ENCODE data around the gene CYGB.

The CYGB gene

GRCh38 chr17:76542984-76543383, 5.5 kb upstream of the CYGB start:
- Histone ChIP-seq H3K9me3 (ENCODE audit: insufficient read depth, low read length, severe bottlenecking) (no peaks in the 10 kb centered on the region), H3K4me1 (ENCODE audit: insufficient read depth, low read length) (peaks cover 11% of the 10 kb centered on the region), H3K4me3 (ENCODE audit: low read depth in 1 of 2, low read length in 2 of 2) (no peak overlapping the region), H3K9ac (ENCODE audit: low read depth, low read length) (no peak overlapping the region), H3K79me2 (ENCODE audit: insufficient read depth, low read length) (no peaks in the 10 kb centered on the region), H3K4me2 (ENCODE audit: insufficient read depth, low read length) (no peak overlapping the region), H3K27me3 (ENCODE audit: insufficient read depth, low read length, poor library complexity) (no peaks in the 10 kb centered on the region), H2AFZ (ENCODE audit: low read depth, low read length) (no peak overlapping the region), H4K20me1 (ENCODE audit: insufficient read depth, low read length) (no peaks in the 10 kb centered on the region), H3K36me3 (ENCODE audit: insufficient read depth, low read length) (no peaks in the 10 kb centered on the region), H3K27ac (ENCODE audit: low read length) (no peak overlapping the region)
- no peak for DNase-seq
- TF ChIP-seq, protein P1, sequence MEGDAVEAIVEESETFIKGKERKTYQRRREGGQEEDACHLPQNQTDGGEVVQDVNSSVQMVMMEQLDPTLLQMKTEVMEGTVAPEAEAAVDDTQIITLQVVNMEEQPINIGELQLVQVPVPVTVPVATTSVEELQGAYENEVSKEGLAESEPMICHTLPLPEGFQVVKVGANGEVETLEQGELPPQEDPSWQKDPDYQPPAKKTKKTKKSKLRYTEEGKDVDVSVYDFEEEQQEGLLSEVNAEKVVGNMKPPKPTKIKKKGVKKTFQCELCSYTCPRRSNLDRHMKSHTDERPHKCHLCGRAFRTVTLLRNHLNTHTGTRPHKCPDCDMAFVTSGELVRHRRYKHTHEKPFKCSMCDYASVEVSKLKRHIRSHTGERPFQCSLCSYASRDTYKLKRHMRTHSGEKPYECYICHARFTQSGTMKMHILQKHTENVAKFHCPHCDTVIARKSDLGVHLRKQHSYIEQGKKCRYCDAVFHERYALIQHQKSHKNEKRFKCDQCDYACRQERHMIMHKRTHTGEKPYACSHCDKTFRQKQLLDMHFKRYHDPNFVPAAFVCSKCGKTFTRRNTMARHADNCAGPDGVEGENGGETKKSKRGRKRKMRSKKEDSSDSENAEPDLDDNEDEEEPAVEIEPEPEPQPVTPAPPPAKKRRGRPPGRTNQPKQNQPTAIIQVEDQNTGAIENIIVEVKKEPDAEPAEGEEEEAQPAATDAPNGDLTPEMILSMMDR (IDR thresholded peaks at IDR 0.05; ENCODE audit: borderline replicate concordance, extremely low read depth, low read length, poor library complexity, severe bottlenecking), result no peak
- no peak for ATAC-seq (ENCODE audit: insufficient read depth, low read depth)

DNA sequence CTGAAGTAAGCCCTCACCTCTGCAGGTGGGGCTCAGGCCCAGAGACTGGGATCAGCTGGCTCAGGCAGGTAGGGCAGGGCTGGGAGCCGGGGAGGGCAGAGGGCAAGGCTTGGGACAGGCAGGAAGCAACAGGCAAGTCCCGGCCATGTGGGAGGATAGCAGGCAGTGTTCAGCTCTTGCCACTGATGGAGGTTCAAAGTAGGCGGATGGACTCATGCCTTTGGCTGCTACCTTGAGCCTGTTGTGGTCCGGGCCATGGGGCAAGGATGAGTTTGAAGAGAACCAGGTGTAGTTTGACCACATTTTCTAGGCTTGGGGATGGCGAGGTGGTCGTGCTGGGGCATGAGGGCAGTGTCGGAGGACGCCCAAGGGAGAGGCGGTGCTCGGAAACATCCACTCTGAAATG, 5.1 kb upstream of the CYGB start:
- Histone ChIP-seq H3K9ac (ENCODE audit: low read depth, low read length) (no peak overlapping the region), H3K36me3 (ENCODE audit: insufficient read depth, low read length) (no peaks in the 10 kb centered on the region), H3K27me3 (ENCODE audit: insufficient read depth, low read length, poor library complexity) (no peaks in the 10 kb centered on the region), H3K9me3 (ENCODE audit: insufficient read depth, low read length, severe bottlenecking) (no peaks in the 10 kb centered on the region), H3K4me3 (ENCODE audit: low read depth in 1 of 2, low read length in 2 of 2) (no peak overlapping the region), H3K27ac (ENCODE audit: low read length) (no peak overlapping the region), H4K20me1 (ENCODE audit: insufficient read depth, low read length) (no peaks in the 10 kb centered on the region), H3K79me2 (ENCODE audit: insufficient read depth, low read length) (no peaks in the 10 kb centered on the region), H3K4me2 (ENCODE audit: insufficient read depth, low read length) (no peak overlapping the region), H2AFZ (ENCODE audit: low read depth, low read length) (no peak overlapping the region), H3K4me1 (ENCODE audit: insufficient read depth, low read length) (peaks cover 7% of the 10 kb centered on the region)
- TF ChIP-seq EZH2 (IDR thresholded peaks at IDR 0.05; ENCODE audit: borderline replicate concordance, low read depth, low read length, severe bottlenecking), result no peak
- TF ChIP-seq, protein P1 (IDR thresholded peaks at IDR 0.05; ENCODE audit: borderline replicate concordance, extremely low read depth, low read length, poor library complexity, severe bottlenecking), result no peak
- no peak for ATAC-seq (ENCODE audit: insufficient read depth, low read depth)
- DNase-seq, result no peak

GRCh38 chr17:76541739-76542454, 4.4 kb upstream of the CYGB start:
- H3K27ac ChIP-seq (ENCODE audit: low read length), result no peak overlapping the region
- TF ChIP-seq, protein P1 (IDR thresholded peaks at IDR 0.05; ENCODE audit: borderline replicate concordance, extremely low read depth, low read length, poor library complexity, severe bottlenecking), result no peak
- TF ChIP-seq EZH2 (IDR thresholded peaks at IDR 0.05; ENCODE audit: borderline replicate concordance, low read depth, low read length, severe bottlenecking), result no peak
- ATAC-seq (ENCODE audit: insufficient read depth, low read depth) (no peak), DNase-seq (no peak)
- no peak overlapping the region for H3K9ac ChIP-seq (ENCODE audit: low read depth, low read length)
- no peaks in the 10 kb centered on the region for H3K36me3 ChIP-seq (ENCODE audit: insufficient read depth, low read length)
- H3K4me2 ChIP-seq (ENCODE audit: insufficient read depth, low read length), result no peak overlapping the region
- no peaks in the 10 kb centered on the region for H4K20me1 ChIP-seq (ENCODE audit: insufficient read depth, low read length)
- H3K4me1 ChIP-seq (ENCODE audit: insufficient read depth, low read length), result no peaks in the 10 kb centered on the region
- no peak overlapping the region for H2AFZ ChIP-seq (ENCODE audit: low read depth, low read length)
- H3K4me3 ChIP-seq (ENCODE audit: low read depth in 1 of 2, low read length in 2 of 2), result no peak overlapping the region
- H3K27me3 ChIP-seq (ENCODE audit: insufficient read depth, low read length, poor library complexity), result no peaks in the 10 kb centered on the region
- no peaks in the 10 kb centered on the region for H3K9me3 ChIP-seq (ENCODE audit: insufficient read depth, low read length, severe bottlenecking)
- no peaks in the 10 kb centered on the region for H3K79me2 ChIP-seq (ENCODE audit: insufficient read depth, low read length)

Measured in DND-41 (cell line).